ENCODE data around the gene LRRC8D. TPM values are rescaled to one million over a fixed set of nuclear protein-coding genes. Genes with fewer than 3 reads are reported as not detected.

Gene LRRC8D
- total RNA-seq, 2 donors from 2014 or later: 23.8 to 33.8 TPM

DNA sequence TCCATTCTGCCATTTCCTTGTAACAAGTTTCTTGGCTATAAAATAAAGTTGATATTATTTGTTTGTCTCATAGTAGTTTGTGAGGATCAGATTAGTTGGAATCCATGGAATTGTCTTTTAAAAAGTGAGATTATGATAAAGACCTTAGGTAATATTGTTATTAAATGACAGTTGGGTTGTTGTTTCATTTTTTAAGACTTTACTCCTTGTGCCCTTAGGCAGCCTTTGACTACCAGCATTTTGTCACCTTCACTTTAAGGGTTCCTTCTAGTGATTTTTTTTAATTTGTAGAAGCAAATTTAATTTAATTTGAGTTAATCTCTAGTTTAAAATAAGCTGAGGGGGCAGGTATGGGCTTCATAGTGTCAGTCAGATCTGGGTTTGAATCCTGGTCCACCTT, 89.4 kb downstream of the LRRC8D start:
- H3K4me3 Mint-ChIP-seq: no peak overlapping the region
- H3K36me3 ChIP-seq (ENCODE audit: control insufficient read depth, insufficient read depth, low read length): no peaks in the 10 kb centered on the region
- no peaks in the 10 kb centered on the region for H3K9me3 ChIP-seq (ENCODE audit: control insufficient read depth, low read length)
- no peak overlapping the region for H3K27ac ChIP-seq (ENCODE audit: low read depth, low read length)
- H3K4me3 ChIP-seq (ENCODE audit: low read length): no peak overlapping the region
- no peaks in the 10 kb centered on the region for H3K9me3 Mint-ChIP-seq
- H3K4me1 Mint-ChIP-seq: peaks cover 52% of the 10 kb centered on the region
- no peak overlapping the region for H3K9ac ChIP-seq (ENCODE audit: extremely low read depth, low read length, poor library complexity, severe bottlenecking)
- TF ChIP-seq, protein P1, sequence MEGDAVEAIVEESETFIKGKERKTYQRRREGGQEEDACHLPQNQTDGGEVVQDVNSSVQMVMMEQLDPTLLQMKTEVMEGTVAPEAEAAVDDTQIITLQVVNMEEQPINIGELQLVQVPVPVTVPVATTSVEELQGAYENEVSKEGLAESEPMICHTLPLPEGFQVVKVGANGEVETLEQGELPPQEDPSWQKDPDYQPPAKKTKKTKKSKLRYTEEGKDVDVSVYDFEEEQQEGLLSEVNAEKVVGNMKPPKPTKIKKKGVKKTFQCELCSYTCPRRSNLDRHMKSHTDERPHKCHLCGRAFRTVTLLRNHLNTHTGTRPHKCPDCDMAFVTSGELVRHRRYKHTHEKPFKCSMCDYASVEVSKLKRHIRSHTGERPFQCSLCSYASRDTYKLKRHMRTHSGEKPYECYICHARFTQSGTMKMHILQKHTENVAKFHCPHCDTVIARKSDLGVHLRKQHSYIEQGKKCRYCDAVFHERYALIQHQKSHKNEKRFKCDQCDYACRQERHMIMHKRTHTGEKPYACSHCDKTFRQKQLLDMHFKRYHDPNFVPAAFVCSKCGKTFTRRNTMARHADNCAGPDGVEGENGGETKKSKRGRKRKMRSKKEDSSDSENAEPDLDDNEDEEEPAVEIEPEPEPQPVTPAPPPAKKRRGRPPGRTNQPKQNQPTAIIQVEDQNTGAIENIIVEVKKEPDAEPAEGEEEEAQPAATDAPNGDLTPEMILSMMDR (conservative IDR thresholded peaks at IDR 0.05): no peak
- H3K27me3 ChIP-seq (ENCODE audit: control insufficient read depth, insufficient read depth, low read length, poor library complexity, severe bottlenecking): no peaks in the 10 kb centered on the region
- H3K4me1 ChIP-seq (ENCODE audit: control insufficient read depth, insufficient read depth, low read length): peaks cover 10% of the 10 kb centered on the region
- H3K27me3 Mint-ChIP-seq (ENCODE audit: insufficient read depth): no peaks in the 10 kb centered on the region
- DNase-seq: no peak
- peak overlapping the region; percentile 87 for H3K27ac Mint-ChIP-seq
- H3K36me3 Mint-ChIP-seq (ENCODE audit: low read depth): no peaks in the 10 kb centered on the region

GRCh38 chr1:89910780-89911179, 89.9 kb downstream of the LRRC8D start:
- H3K4me1 Mint-ChIP-seq: peaks cover 50% of the 10 kb centered on the region
- H3K4me3 ChIP-seq (ENCODE audit: low read length): no peak overlapping the region
- H3K9me3 ChIP-seq (ENCODE audit: control insufficient read depth, low read length): no peaks in the 10 kb centered on the region
- H3K27ac ChIP-seq (ENCODE audit: low read depth, low read length): no peak overlapping the region
- TF ChIP-seq, protein P1 (conservative IDR thresholded peaks at IDR 0.05): no peak
- H3K4me3 Mint-ChIP-seq: no peak overlapping the region
- H3K36me3 ChIP-seq (ENCODE audit: control insufficient read depth, insufficient read depth, low read length): no peaks in the 10 kb centered on the region
- peak overlapping the region; percentile 87 for H3K27ac Mint-ChIP-seq
- H3K27me3 Mint-ChIP-seq (ENCODE audit: insufficient read depth): no peaks in the 10 kb centered on the region
- H3K9me3 Mint-ChIP-seq: no peaks in the 10 kb centered on the region
- WGBS, 2 experiments (ENCODE audit: insufficient coverage in 1 of 2, insufficient read length in 1 of 2): 0 to 9% methylated on average over 1 to 2 of the region's 2 CpGs
- H3K27me3 ChIP-seq (ENCODE audit: control insufficient read depth, insufficient read depth, low read length, poor library complexity, severe bottlenecking): no peaks in the 10 kb centered on the region
- H3K4me1 ChIP-seq (ENCODE audit: control insufficient read depth, insufficient read depth, low read length): peaks cover 11% of the 10 kb centered on the region
- H3K36me3 Mint-ChIP-seq (ENCODE audit: low read depth): no peaks in the 10 kb centered on the region
- no peak overlapping the region for H3K9ac ChIP-seq (ENCODE audit: extremely low read depth, low read length, poor library complexity, severe bottlenecking)
- DNase-seq: peak; percentile 74

GRCh38 chr1:89911191-89911991, 90.6 kb downstream of the LRRC8D start:
- Histone ChIP-seq H3K27ac (ENCODE audit: low read depth, low read length) (no peak overlapping the region), H3K4me3 (ENCODE audit: low read length) (no peak overlapping the region), H3K4me1 (ENCODE audit: control insufficient read depth, insufficient read depth, low read length) (peaks cover 14% of the 10 kb centered on the region), H3K9me3 (ENCODE audit: control insufficient read depth, low read length) (no peaks in the 10 kb centered on the region), H3K9ac (ENCODE audit: extremely low read depth, low read length, poor library complexity, severe bottlenecking) (no peak overlapping the region), H3K36me3 (ENCODE audit: control insufficient read depth, insufficient read depth, low read length) (no peaks in the 10 kb centered on the region), H3K27me3 (ENCODE audit: control insufficient read depth, insufficient read depth, low read length, poor library complexity, severe bottlenecking) (no peaks in the 10 kb centered on the region)
- Mint-ChIP-seq H3K4me3 (no peak overlapping the region), H3K27me3 (ENCODE audit: insufficient read depth) (no peaks in the 10 kb centered on the region), H3K9me3 (no peaks in the 10 kb centered on the region), H3K27ac (peak overlapping the region; percentile 87), H3K4me1 (peaks cover 48% of the 10 kb centered on the region), H3K36me3 (ENCODE audit: low read depth) (no peaks in the 10 kb centered on the region)
- peak; percentile 77 for DNase-seq
- WGBS, 2 experiments (ENCODE audit: insufficient coverage in 1 of 2, insufficient read length in 1 of 2): 36 to 57% methylated on average over 6 to 10 of the region's 10 CpGs
- TF ChIP-seq, protein P1 (conservative IDR thresholded peaks at IDR 0.05): no peak
